K562 (cell line): Measurements from ENCODE around the gene SLC27A2. TPM values are rescaled to one million over a fixed set of nuclear protein-coding genes. Genes with fewer than 3 reads are reported as not detected.

Source experiments
- HNRNPH1 ChIP-seq: fragments of 200-400 bp; formaldehyde crosslinking; optimal IDR thresholded peaks from 2 replicates; pipeline ENCODE3; 2017; ENCODE audit warnings: low read depth, mild to moderate bottlenecking, low read length, moderate library complexity
- KAT7 ChIP-seq: sonication (generic); formaldehyde crosslinking; IDR thresholded peaks from 2 replicates; pipeline ENCODE4 v1.8.0; 2022; ENCODE audit warnings: missing genetic modification reagents, mild to moderate bottlenecking, borderline replicate concordance
- SMARCC2 ChIP-seq: fragments of 450-650 bp; IDR thresholded peaks from 2 replicates; pipeline ENCODE4 v1.6.1; 2017; ENCODE audit warnings: antibody characterized with exemption, moderate library complexity, mild to moderate bottlenecking, low read depth
- ZBTB40 ChIP-seq, 2 experiments: fragments of 450-650 bp in 1 of 2; sonication (generic) in 1 of 2; formaldehyde crosslinking in 1 of 2; IDR thresholded peaks; 2 replicates each; pipeline versions ENCODE4 v1.7.1 to v1.9.0; 2016 to 2022; ENCODE audit warnings: inconsistent platforms in 1 of 2, mild to moderate bottlenecking in 1 of 2, missing genetic modification reagents in 1 of 2
- ZNF584 ChIP-seq: fragments of 200-800 bp; sonication (Bioruptor generic); IDR thresholded peaks from 2 replicates; pipeline ENCODE4 v1.6.1; 2016; ENCODE audit warnings: low read depth, mild to moderate bottlenecking, missing genetic modification characterization, missing compliant biosample characterization
- polyA plus RNA-seq, 8 experiments: library from polyadenylated mRNA; depleted of rRNA in 4 of 8; stranded (reverse) in 5 of 8; unstranded in 3 of 8; fragments of >200 nt; fragmentation: Nextera tagmentation in 2 of 8; fragmentation: Illumina TruSeq in 1 of 8; extraction: Ambion mirVana in 2 of 8; extraction: Trizol in 1 of 8; gene quantifications; 2 replicates each; pipeline versions ENCODE4 v1.2.1 to v1.2.3, GENCODE V29; 2011 to 2014; ENCODE audit warnings: inconsistent platforms in 1 of 8, missing spikeins in 1 of 8
- total RNA-seq, 7 experiments: library from RNA; depleted of rRNA in 6 of 7; stranded (reverse); fragments of >200 nt in 6 of 7; fragmentation: Illumina TruSeq in 2 of 7; extraction: Trizol in 2 of 7; gene quantifications; 2 replicates each; pipeline versions ENCODE4 v1.2.1 to v1.2.3, GENCODE V29; 2011 to 2021; ENCODE audit warnings: low replicate concordance in 1 of 7

The SLC27A2 gene
- total and polyA plus RNA-seq, 9 of the 15 experiments (the other 6 are each of a cell fraction or from before 2014, with no cell fraction given), result 4.9 to 38.0 (median 22.7) TPM

GRCh38 chr15:50163719-50164410 is 18.1 kb upstream of the SLC27A2 start (continued):
- TF ChIP-seq ZBTB40 (IDR thresholded peaks at IDR 0.05) (no peak), ZBTB40 (CRISPR knock-in tag; IDR thresholded peaks at IDR 0.05) (no peak), SMARCC2 (no peak), HNRNPH1 (no peak), KAT7 (no peak), ZNF584 (CRISPR knock-in tag) (no peak)
